Testis (tissue), 2 donors: ENCODE results near the gene ASCC1.

Experiments used
- POLR2A ChIP-seq: fragments of 450-650 bp; IDR thresholded peaks from one replicate; pipeline ENCODE4 v1.6.1; 2017; ENCODE audit warnings: antibody characterized with exemption, mild to moderate bottlenecking, moderate library complexity
- TF ChIP-seq, protein P1 (sequence below), 3 experiments: fragments of 450-650 bp in 2 of 3; fragments of 200-600 bp in 1 of 3; sonication (generic) in 1 of 3; IDR thresholded peaks; one replicate each; pipeline ENCODE4 v1.5.1; 2016 to 2019; ENCODE audit warnings: antibody characterized with exemption in 3 of 3, mild to moderate bottlenecking in 2 of 3, moderate library complexity in 1 of 3

GRCh38 chr10:72098836-72099599, 117.1 kb downstream of the ASCC1 start:
- TF ChIP-seq, protein P1, sequence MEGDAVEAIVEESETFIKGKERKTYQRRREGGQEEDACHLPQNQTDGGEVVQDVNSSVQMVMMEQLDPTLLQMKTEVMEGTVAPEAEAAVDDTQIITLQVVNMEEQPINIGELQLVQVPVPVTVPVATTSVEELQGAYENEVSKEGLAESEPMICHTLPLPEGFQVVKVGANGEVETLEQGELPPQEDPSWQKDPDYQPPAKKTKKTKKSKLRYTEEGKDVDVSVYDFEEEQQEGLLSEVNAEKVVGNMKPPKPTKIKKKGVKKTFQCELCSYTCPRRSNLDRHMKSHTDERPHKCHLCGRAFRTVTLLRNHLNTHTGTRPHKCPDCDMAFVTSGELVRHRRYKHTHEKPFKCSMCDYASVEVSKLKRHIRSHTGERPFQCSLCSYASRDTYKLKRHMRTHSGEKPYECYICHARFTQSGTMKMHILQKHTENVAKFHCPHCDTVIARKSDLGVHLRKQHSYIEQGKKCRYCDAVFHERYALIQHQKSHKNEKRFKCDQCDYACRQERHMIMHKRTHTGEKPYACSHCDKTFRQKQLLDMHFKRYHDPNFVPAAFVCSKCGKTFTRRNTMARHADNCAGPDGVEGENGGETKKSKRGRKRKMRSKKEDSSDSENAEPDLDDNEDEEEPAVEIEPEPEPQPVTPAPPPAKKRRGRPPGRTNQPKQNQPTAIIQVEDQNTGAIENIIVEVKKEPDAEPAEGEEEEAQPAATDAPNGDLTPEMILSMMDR (IDR thresholded peaks at IDR 0.05) = no peak
- no peak for TF ChIP-seq POLR2A
